Body of pancreas (tissue), 4 donors: Measurements from ENCODE around the gene ARMC10. TPM values are rescaled to one million over a fixed set of nuclear protein-coding genes. Genes with fewer than 3 reads are reported as not detected.
"Not testable (repeated sequence)": the region's sequence is repeated elsewhere in the genome, so short reads cannot be mapped to it uniquely, and the experiment has no call there.

Experiments
- ATAC-seq: fragments of 150-250 bp; one replicate; pipeline ENCODE4 v1.9.1; 2016
- DNase-seq, 4 donors: peaks; one replicate each; pipeline ENCODE4 v3.0.0-alpha.2; 2019
- H3K27ac ChIP-seq, 4 donors: fragments of 200-600 bp; sonication (generic); 1 replicate in 3 of 4; 2 replicates in 1 of 4; pipeline versions ENCODE4 v1.5.1 to v1.6.1; 2016 to 2019; ENCODE audit warnings: mild to moderate bottlenecking in 1 of 4, mixed read lengths in 1 of 4, moderate library complexity in 1 of 4
- H3K27me3 ChIP-seq, 2 donors: fragments of 200-600 bp; sonication (generic); one replicate each; pipeline ENCODE4 v1.6.0; 2016; ENCODE audit warnings: mild to moderate bottlenecking in 1 of 2
- H3K36me3 ChIP-seq, 2 donors: fragments of 200-600 bp; sonication (generic); replicated peaks in 1 of 2; 2 replicates each; pipeline ENCODE4 v1.5.1; 2016; ENCODE audit warnings: low read depth in 2 of 2; ENCODE audit not compliant: insufficient read depth in 1 of 2
- H3K4me1 ChIP-seq: fragments of 200-600 bp; sonication (generic); one replicate; pipeline ENCODE4 v1.6.0; 2016
- H3K4me3 ChIP-seq, 2 donors: fragments of 200-600 bp; sonication (generic); 1 replicate in 1 of 2; 2 replicates in 1 of 2; pipeline ENCODE4 v1.5.1; 2016 to 2019
- H3K9me3 ChIP-seq, 3 donors: fragments of 200-600 bp; sonication (generic); 1 replicate in 2 of 3; 2 replicates in 1 of 3; pipeline ENCODE4 v1.5.1; 2016
- POLR2A ChIP-seq, 3 donors: fragments of 450-650 bp; IDR thresholded peaks; one replicate each; pipeline ENCODE4 v1.6.1; 2016; ENCODE audit warnings: antibody characterized with exemption in 3 of 3, mild to moderate bottlenecking in 2 of 3
- WGBS, 2 donors: methylation state at CpG; one replicate each; pipeline ENCODE4 v1.1.5; 2017; 5-methylcytosine and 5-hydroxymethylcytosine counted together
- intact Hi-C: fragments of 100-400 bp; cut with DNase I; formaldehyde crosslinking; loops from one replicate; pipeline ENCODE4 v1.15.1; 2023
- total RNA-seq, 2 donors: library from RNA; depleted of rRNA; stranded (reverse); fragments of >200 nt; gene quantifications; one replicate each; pipeline ENCODE4 v1.1.0, GENCODE V29; 2016
- TF ChIP-seq, protein P1 (sequence below), 7 experiments: fragments of 450-650 bp in 4 of 7; fragments of 200-600 bp in 3 of 7; sonication (generic) in 3 of 7; IDR thresholded peaks; one replicate each; pipeline ENCODE4 v1.5.1; 2016 to 2019; ENCODE audit warnings: antibody characterized with exemption in 7 of 7

The ARMC10 gene
- total RNA-seq, 2 donors from 2014 or later = 20.4 to 31.1 TPM

DNA sequence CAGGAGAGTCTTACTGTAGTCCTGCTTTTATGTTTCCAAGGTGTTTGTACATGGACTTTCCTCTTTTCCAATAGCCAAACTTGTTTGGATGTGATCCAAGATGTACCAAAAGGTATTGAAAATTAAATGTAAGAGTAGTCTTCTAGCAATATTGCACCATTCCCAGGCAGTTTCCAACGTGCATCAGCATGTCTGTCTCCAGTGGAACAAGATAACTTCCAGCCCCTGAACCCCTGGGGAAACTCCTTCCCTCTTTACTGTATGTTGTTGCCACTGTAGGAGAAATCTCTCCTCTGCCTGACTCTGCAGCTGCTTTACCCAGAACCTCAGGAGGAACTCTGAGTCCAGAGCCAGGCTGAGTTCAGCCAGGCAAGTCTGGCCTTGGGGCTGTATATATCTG lies 18.5 kb downstream of the ARMC10 start:
- Histone ChIP-seq H3K4me1 (no peaks in the 10 kb centered on the region), H3K27ac (no peak overlapping the region), H3K9me3 (no peaks in the 10 kb centered on the region), H3K27me3 (no peaks in the 10 kb centered on the region), H3K4me3 (no peak overlapping the region), H3K36me3 (peaks cover 0 to 2% of the 10 kb centered on the region in 2 donors)
- TF ChIP-seq, protein P1, sequence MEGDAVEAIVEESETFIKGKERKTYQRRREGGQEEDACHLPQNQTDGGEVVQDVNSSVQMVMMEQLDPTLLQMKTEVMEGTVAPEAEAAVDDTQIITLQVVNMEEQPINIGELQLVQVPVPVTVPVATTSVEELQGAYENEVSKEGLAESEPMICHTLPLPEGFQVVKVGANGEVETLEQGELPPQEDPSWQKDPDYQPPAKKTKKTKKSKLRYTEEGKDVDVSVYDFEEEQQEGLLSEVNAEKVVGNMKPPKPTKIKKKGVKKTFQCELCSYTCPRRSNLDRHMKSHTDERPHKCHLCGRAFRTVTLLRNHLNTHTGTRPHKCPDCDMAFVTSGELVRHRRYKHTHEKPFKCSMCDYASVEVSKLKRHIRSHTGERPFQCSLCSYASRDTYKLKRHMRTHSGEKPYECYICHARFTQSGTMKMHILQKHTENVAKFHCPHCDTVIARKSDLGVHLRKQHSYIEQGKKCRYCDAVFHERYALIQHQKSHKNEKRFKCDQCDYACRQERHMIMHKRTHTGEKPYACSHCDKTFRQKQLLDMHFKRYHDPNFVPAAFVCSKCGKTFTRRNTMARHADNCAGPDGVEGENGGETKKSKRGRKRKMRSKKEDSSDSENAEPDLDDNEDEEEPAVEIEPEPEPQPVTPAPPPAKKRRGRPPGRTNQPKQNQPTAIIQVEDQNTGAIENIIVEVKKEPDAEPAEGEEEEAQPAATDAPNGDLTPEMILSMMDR (IDR thresholded peaks at IDR 0.05) = no peak
- TF ChIP-seq POLR2A (IDR thresholded peaks at IDR 0.05) = no peak
- DNase-seq = no peak
- WGBS, 2 donors = 50 to 60% methylated on average over 1 of the region's 1 CpG
- intact Hi-C loops = no loop called here
- no peak for ATAC-seq

DNA sequence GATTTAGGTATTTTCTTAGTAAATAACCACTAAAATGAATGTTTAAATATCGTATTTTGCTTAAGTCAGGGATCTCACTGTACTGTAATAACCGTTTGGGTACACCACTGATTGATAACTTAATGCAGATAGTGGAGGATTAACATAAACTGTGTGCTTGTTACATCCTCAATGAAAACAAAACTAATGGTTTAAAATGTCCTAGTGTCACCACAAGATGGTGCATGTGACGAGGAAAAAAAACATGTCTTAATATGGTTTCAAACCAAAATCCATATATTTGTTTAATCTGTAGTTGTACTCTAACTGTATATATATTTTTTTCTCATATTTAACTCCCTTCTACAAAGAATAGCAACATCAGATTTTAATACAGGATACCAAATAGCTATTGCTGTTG lies 19.2 kb downstream of the ARMC10 start:
- ATAC-seq (no peak), DNase-seq (no peak)
- TF ChIP-seq, protein P1 (IDR thresholded peaks at IDR 0.05) = no peak
- no peak for TF ChIP-seq POLR2A (IDR thresholded peaks at IDR 0.05)
- intact Hi-C loops = no loop called here
- no peaks in the 10 kb centered on the region for H3K9me3 ChIP-seq
- no peak overlapping the region for H3K4me3 ChIP-seq
- no peaks in the 10 kb centered on the region for H3K27me3 ChIP-seq
- no peak overlapping the region for H3K27ac ChIP-seq
- H3K36me3 ChIP-seq = peaks cover 0 to 2% of the 10 kb centered on the region in 2 donors
- no peaks in the 10 kb centered on the region for H3K4me1 ChIP-seq
- 37 to 41% methylated on average over 3 of the region's 3 CpGs for WGBS, 2 donors

DNA sequence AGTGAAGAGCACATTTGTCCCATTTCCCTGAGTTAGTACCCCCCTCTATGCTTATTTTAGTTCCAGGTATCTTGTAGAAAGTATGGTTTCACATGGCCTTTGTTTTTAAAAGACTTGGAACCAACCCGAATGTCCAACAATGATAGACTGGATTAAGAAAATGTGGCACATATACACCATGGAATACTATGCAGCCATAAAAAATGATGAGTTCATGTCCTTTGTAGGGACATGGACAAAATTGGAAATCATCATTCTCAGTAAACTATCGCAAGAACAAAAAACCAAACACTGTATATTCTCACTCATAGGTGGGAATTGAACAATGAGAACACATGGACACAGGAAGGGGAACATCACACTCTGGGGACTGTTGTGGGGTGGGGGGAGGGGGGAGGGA lies 20.6 kb downstream of the ARMC10 start:
- ATAC-seq, H3K4me1 ChIP-seq, H3K27me3 ChIP-seq: not testable (repeated sequence)

DNA sequence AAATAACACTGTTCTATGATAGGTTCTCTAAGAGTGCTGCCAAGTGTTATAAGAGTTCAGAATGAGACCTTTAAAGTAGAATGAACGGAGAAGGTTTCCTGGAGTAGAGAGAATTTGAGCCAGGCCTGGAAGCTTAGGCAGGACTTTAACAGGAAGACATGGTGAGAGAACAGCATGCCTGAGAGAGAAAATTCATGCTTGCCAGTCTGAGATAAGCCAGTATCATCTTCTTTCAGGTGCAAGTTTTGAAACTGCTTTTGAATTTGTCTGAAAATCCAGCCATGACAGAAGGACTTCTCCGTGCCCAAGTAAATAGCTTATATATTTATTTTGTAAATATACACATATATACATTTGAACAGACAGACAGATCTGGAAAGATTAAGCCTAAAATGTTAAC lies 22.1 kb downstream of the ARMC10 start:
- Histone ChIP-seq H3K9me3 (no peaks in the 10 kb centered on the region), H3K36me3 (peaks cover 0 to 5% of the 10 kb centered on the region in 2 donors), H3K4me3 (no peak overlapping the region), H3K27ac (no peak overlapping the region), H3K4me1 (no peaks in the 10 kb centered on the region), H3K27me3 (no peaks in the 10 kb centered on the region)
- intact Hi-C loops = no loop called here
- DNase-seq = no peak
- 88 to 90% methylated on average over 2 of the region's 2 CpGs for WGBS, 2 donors
- no peak for ATAC-seq
- TF ChIP-seq, protein P1 (IDR thresholded peaks at IDR 0.05) = no peak
- no peak for TF ChIP-seq POLR2A (IDR thresholded peaks at IDR 0.05)

More for the DNA sequence above, 20.6 kb downstream of the ARMC10 start:
- DNase-seq, H3K27ac ChIP-seq, H3K36me3 ChIP-seq, H3K9me3 ChIP-seq, intact Hi-C loops, H3K4me3 ChIP-seq: not testable (repeated sequence)
- WGBS, 2 donors = 96 to 100% methylated on average over 2 of the region's 2 CpGs

DNA sequence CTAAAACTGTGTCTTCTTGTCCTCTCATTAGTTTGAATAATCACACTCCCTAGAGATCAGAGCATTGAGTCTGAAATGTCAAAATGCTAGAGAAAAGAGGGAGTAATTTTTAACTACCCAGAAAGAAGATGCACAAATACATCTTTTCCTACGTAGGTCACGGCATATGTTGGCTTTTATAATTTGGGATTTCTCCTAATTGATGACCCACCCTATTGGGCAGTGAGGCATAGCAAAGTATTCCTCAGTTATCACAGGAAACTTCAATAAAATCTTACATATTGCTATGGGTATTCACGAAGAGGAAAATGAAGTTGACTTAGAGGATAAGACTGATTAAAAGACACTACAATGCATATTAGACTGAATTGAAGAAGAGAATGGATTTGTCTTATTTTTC lies 25.4 kb downstream of the ARMC10 start:
- TF ChIP-seq POLR2A (IDR thresholded peaks at IDR 0.05) = no peak
- TF ChIP-seq, protein P1 (IDR thresholded peaks at IDR 0.05) = no peak
- no peak for DNase-seq
- intact Hi-C loops = no loop called here
- Histone ChIP-seq H3K27ac (no peak overlapping the region), H3K4me3 (no peak overlapping the region), H3K27me3 (no peaks in the 10 kb centered on the region), H3K36me3 (peaks cover 0 to 5% of the 10 kb centered on the region in 2 donors), H3K4me1 (no peaks in the 10 kb centered on the region), H3K9me3 (no peaks in the 10 kb centered on the region)
- no peak for ATAC-seq
- WGBS, 2 donors = 63 to 64% methylated on average over 3 of the region's 3 CpGs
